Hepatocyte (in vitro differentiated cells): ENCODE measurements around the gene KCNIP3. TPM values are rescaled to one million over a fixed set of nuclear protein-coding genes. Genes with fewer than 3 reads are reported as not detected.

Experiments
- DNase-seq: peaks from one replicate; pipeline ENCODE4 v3.0.0-alpha.2; 2016; ENCODE audit warnings: low spot score
- H2AFZ ChIP-seq: fragments of 200-600 bp; sonication (generic); 2 replicates; pipeline ENCODE4 v1.6.0; 2016; ENCODE audit warnings: antibody characterized with exemption, mild to moderate bottlenecking
- H3K27ac ChIP-seq: fragments of 200-600 bp; sonication (generic); 2 replicates; pipeline ENCODE4 v1.5.1; 2016; ENCODE audit warnings: mild to moderate bottlenecking
- H3K27me3 ChIP-seq: fragments of 200-600 bp; sonication (generic); 2 replicates; pipeline ENCODE4 v1.6.1; 2016
- H3K36me3 ChIP-seq: fragments of 200-600 bp; sonication (generic); replicated peaks from 2 replicates; pipeline ENCODE4 v1.5.1; 2016; ENCODE audit warnings: low read depth; ENCODE audit not compliant: insufficient read depth
- H3K4me1 ChIP-seq: fragments of 200-600 bp; sonication (generic); 2 replicates; pipeline ENCODE4 v1.5.1; 2016; ENCODE audit warnings: mild to moderate bottlenecking, moderate library complexity; ENCODE audit not compliant: insufficient read depth
- H3K4me2 ChIP-seq: fragments of 200-600 bp; sonication (generic); 2 replicates; pipeline ENCODE4 v1.6.0; 2016
- H3K4me3 ChIP-seq: fragments of 200-600 bp; sonication (generic); 2 replicates; pipeline ENCODE4 v1.5.1; 2016; ENCODE audit warnings: mild to moderate bottlenecking
- H3K79me2 ChIP-seq: fragments of 200-600 bp; sonication (generic); 2 replicates; pipeline ENCODE4 v1.6.0; 2017; ENCODE audit warnings: mild to moderate bottlenecking
- H3K9me2 ChIP-seq: fragments of 200-600 bp; sonication (generic); replicated peaks from 2 replicates; pipeline ENCODE4 v1.6.0; 2017; ENCODE audit warnings: mild to moderate bottlenecking; ENCODE audit not compliant: insufficient read depth
- H3K9me3 ChIP-seq: fragments of 200-600 bp; sonication (generic); 2 replicates; pipeline ENCODE4 v1.5.1; 2016; ENCODE audit warnings: low read depth, mild to moderate bottlenecking
- H4K20me1 ChIP-seq: fragments of 200-600 bp; sonication (generic); 2 replicates; pipeline ENCODE4 v1.6.0; 2016; ENCODE audit warnings: mild to moderate bottlenecking; ENCODE audit not compliant: insufficient read depth, poor library complexity, severe bottlenecking
- CTCF ChIP-seq: fragments of 200-600 bp; sonication (generic); IDR thresholded peaks from 2 replicates; pipeline ENCODE4 v1.5.1; 2016; ENCODE audit warnings: antibody characterized with exemption, mild to moderate bottlenecking; ENCODE audit not compliant: poor library complexity
- EZH2 ChIP-seq: fragments of 200-600 bp; sonication (generic); IDR thresholded peaks from 2 replicates; pipeline ENCODE4 v1.6.1; 2016; ENCODE audit warnings: antibody characterized with exemption, mild to moderate bottlenecking, borderline replicate concordance
- EZH2phosphoT487 ChIP-seq: fragments of 200-600 bp; sonication (generic); IDR thresholded peaks from one replicate; pipeline ENCODE4 v1.6.1; 2018; ENCODE audit warnings: antibody characterized with exemption, mild to moderate bottlenecking, low read depth, moderate library complexity; ENCODE audit not compliant: unreplicated experiment, severe bottlenecking
- WGBS: methylation state at CpG from one replicate; pipeline ENCODE4 v1.1.6; 2016; ENCODE audit warnings: low lambda C conversion rate; ENCODE audit errors: missing lambda C conversion rate; 5-methylcytosine and 5-hydroxymethylcytosine counted together
- polyA plus RNA-seq: library from polyadenylated mRNA; unstranded; fragments of >200 nt; fragmentation: Nextera tagmentation; extraction: Ambion mirVana; gene quantifications from 2 replicates; pipeline ENCODE4 v1.2.1, GENCODE V29; 2016
- total RNA-seq: library from RNA; depleted of rRNA; stranded (reverse); fragments of >200 nt; gene quantifications from 2 replicates; pipeline ENCODE4 v1.2.3, GENCODE V29; 2014

Gene KCNIP3
- total and polyA plus RNA-seq, 2 experiments from 2014 or later = 6.1 to 6.5 TPM

DNA sequence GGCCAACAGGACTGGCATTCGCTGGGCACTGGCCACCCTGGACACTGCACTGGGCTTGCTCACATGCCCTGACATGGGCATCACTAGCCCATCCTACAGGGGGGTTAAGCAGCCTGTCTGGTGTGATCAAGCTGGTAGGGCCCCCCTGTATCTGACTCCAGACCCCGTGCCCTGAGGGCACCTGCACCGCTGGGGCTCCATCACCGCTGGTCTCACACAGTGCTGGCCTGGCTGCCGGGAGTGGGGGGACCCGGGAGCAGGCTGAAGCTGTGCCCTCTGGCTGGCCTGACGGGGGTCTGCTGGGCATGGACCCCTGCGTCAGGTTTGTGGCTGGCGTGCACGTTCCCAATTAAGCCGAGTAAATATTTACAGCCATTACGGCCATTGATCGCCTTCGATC lies 32.3 kb downstream of the KCNIP3 start:
- Histone ChIP-seq H3K9me3 (no peaks in the 10 kb centered on the region), H3K36me3 (no peaks in the 10 kb centered on the region), H3K27me3 (no peaks in the 10 kb centered on the region), H3K4me3 (no peak overlapping the region), H3K4me1 (no peaks in the 10 kb centered on the region), H3K79me2 (no peaks in the 10 kb centered on the region), H3K27ac (no peak overlapping the region), H4K20me1 (no peaks in the 10 kb centered on the region), H3K4me2 (no peak overlapping the region), H2AFZ (no peak overlapping the region), H3K9me2 (no peaks in the 10 kb centered on the region)
- TF ChIP-seq EZH2 (no peak), EZH2phosphoT487 (no peak)
- no peak for DNase-seq
- 97% methylated on average over 14 of the region's 14 CpGs for WGBS

DNA sequence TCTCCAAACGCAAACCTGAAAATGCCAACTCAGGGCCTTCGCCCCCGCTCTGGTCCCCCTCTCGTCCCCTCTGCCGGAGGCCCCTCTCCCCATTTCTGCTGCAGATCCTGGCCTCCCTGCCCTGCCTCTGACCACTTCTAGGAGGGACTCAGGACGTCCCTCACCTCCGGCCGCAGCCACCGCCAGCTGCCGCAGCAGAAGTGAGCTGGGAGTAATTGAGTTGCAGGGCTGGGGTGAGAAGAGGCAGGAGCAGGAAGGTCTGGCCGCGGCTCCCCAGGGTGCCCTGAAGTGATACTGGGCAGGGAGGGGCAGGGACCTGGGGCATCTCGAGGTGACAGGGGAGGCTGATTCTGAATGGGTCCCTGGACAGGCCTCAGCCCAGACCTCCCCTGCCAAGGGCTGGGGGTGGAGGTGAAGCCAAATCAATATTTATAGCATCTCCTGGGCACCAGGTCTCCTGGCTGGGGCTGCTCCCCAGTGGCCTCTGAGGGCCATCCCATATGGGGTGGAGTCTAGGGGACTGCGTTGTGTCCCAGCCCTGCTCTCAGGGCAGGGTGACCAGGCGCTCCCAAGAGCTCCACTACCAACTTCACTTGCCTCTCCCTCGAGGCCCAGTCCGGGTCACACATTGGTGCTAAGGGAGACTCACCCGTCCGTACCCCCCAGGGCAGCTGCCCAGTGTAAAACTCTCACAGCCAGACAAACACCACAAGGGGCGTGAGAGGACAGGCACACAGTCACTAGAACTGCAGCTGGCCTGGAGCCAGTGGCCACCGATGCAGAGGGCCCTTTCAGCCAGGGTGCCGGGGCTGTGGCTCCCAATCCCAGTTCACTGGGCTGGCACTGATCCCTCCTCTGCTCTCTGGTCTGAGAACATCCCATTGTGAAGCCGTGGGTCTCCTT lies 33.0 kb downstream of the KCNIP3 start:
- Histone ChIP-seq H3K79me2 (no peaks in the 10 kb centered on the region), H4K20me1 (no peaks in the 10 kb centered on the region), H3K27ac (no peak overlapping the region), H3K9me3 (no peaks in the 10 kb centered on the region), H3K9me2 (no peaks in the 10 kb centered on the region), H3K4me2 (no peak overlapping the region), H3K27me3 (no peaks in the 10 kb centered on the region), H3K4me1 (no peaks in the 10 kb centered on the region), H2AFZ (no peak overlapping the region), H3K4me3 (no peak overlapping the region), H3K36me3 (no peaks in the 10 kb centered on the region)
- WGBS = 90% methylated on average over 21 of the region's 23 CpGs
- no peak for DNase-seq
- TF ChIP-seq EZH2 = no peak
- TF ChIP-seq EZH2phosphoT487 = no peak
- no peak for TF ChIP-seq CTCF

DNA sequence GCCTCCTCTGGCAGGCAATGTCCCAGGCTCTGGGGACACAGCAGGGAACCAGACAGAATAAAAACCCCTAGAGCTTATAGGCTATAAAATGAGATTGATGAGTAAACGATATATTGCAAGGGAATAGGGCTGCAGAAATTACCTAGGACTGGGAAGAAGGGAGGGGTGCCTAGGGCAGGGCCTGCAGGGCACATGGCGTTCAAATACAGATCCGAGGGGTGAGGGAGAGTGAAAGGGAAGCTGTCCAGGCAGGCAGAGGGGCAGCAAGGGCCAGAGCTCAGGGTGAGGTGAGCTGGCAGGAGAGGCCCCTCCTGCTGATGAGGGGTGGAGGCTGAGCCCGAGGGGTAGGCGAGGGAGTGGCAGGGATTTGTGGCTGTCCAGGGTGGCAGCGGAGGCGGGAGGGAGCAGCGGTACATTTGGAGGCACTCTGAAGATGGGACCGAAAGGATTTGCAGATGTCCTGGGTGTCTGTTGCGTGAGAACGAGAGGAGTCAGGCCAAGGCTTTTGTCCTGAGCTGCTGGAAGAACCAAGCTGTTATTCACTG lies 33.7 kb downstream of the KCNIP3 start:
- Histone ChIP-seq H3K9me2 (no peaks in the 10 kb centered on the region), H3K4me3 (no peak overlapping the region), H3K27me3 (no peaks in the 10 kb centered on the region), H3K79me2 (no peaks in the 10 kb centered on the region), H3K27ac (no peak overlapping the region), H2AFZ (no peak overlapping the region), H3K36me3 (no peaks in the 10 kb centered on the region), H3K9me3 (no peaks in the 10 kb centered on the region), H3K4me2 (no peak overlapping the region), H3K4me1 (no peaks in the 10 kb centered on the region), H4K20me1 (no peaks in the 10 kb centered on the region)
- WGBS = 86% methylated on average over 11 of the region's 11 CpGs
- no peak for TF ChIP-seq EZH2phosphoT487
- DNase-seq = no peak

- TF ChIP-seq EZH2phosphoT487 = no peak
- no peaks in the 10 kb centered on the region for H4K20me1 ChIP-seq
Observed at GRCh38 chr2:95331606-95332005, 34.5 kb downstream of the KCNIP3 start.

DNA sequence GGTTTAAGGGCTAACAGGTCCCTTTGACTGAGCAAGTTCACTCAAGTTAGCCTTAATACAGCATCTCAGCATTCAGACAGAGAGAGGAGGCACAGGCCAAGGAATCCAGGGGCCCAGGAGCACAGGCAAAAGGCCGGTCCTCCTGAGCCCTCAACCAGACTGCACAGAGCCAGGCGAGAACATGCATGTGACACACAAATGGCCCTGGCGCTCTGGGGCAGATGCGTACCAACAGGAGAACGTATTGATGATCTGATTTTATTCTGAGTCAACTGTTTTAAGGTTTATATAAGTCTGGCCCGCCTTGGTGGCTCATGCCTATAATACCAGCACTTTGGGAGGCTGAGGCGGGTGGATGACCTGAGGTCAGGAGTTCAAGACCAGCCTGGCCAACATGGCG lies 34.9 kb downstream of the KCNIP3 start:
- no peaks in the 10 kb centered on the region for H3K79me2 ChIP-seq
- H3K4me2 ChIP-seq = no peak overlapping the region
- no peak for TF ChIP-seq CTCF
- TF ChIP-seq EZH2 = no peak
- TF ChIP-seq EZH2phosphoT487 = no peak

More at GRCh38 chr2:95331606-95332005, 34.5 kb downstream of the KCNIP3 start:
- Histone ChIP-seq H3K4me3 (no peak overlapping the region), H3K27me3 (no peaks in the 10 kb centered on the region), H3K4me1 (no peaks in the 10 kb centered on the region), H3K9me3 (no peaks in the 10 kb centered on the region), H2AFZ (no peak overlapping the region), H3K4me2 (no peak overlapping the region), H3K36me3 (no peaks in the 10 kb centered on the region), H3K27ac (no peak overlapping the region), H3K9me2 (no peaks in the 10 kb centered on the region), H3K79me2 (no peaks in the 10 kb centered on the region)
- DNase-seq = no peak
- WGBS = 92% methylated on average over 10 of the region's 10 CpGs

More for the DNA sequence above, 34.9 kb downstream of the KCNIP3 start:
- WGBS = 95% methylated on average over 8 of the region's 8 CpGs
- Histone ChIP-seq H3K9me2 (no peaks in the 10 kb centered on the region), H3K27ac (no peak overlapping the region), H3K27me3 (no peaks in the 10 kb centered on the region), H3K4me1 (no peaks in the 10 kb centered on the region), H4K20me1 (no peaks in the 10 kb centered on the region), H3K4me3 (no peak overlapping the region), H2AFZ (no peak overlapping the region), H3K36me3 (no peaks in the 10 kb centered on the region), H3K9me3 (no peaks in the 10 kb centered on the region)
- no peak for DNase-seq
